Mesodermal cell (in vitro differentiated cells): ENCODE data around the gene IP6K2.

Experiments used
- H3K27ac ChIP-seq: 2 replicates; pipeline ENCODE4 v1.7.0; 2013; ENCODE audit warnings: mild to moderate bottlenecking, low read depth, low read length, moderate library complexity; ENCODE audit not compliant: severe bottlenecking
- H3K36me3 ChIP-seq: 2 replicates; pipeline ENCODE4 v1.7.1; 2013; ENCODE audit warnings: mild to moderate bottlenecking, low read length, moderate library complexity; ENCODE audit not compliant: control insufficient read depth, insufficient read depth
- H3K4me1 ChIP-seq: one replicate; pipeline ENCODE4 v1.7.1; 2013; ENCODE audit warnings: mild to moderate bottlenecking, low read length; ENCODE audit not compliant: insufficient read depth, control insufficient read depth, poor library complexity, severe bottlenecking
- H3K4me3 ChIP-seq: 2 replicates; pipeline ENCODE4 v1.7.0; 2013; ENCODE audit warnings: low read length, control low read depth, mild to moderate bottlenecking; ENCODE audit not compliant: insufficient read depth, poor library complexity, severe bottlenecking; ENCODE audit errors: extremely low read depth
- H3K9me3 ChIP-seq: 2 replicates; pipeline ENCODE4 v1.7.1; 2013; ENCODE audit warnings: mild to moderate bottlenecking, low read length, moderate library complexity; ENCODE audit not compliant: control insufficient read depth
- WGBS, 2 experiments: methylation state at CpG; one replicate each; pipeline ENCODE4 v1.1.5; 2013; ENCODE audit warnings: missing lambda C conversion rate in 2 of 2; ENCODE audit not compliant: insufficient coverage in 2 of 2; 5-methylcytosine and 5-hydroxymethylcytosine counted together

IP6K2 gene

DNA sequence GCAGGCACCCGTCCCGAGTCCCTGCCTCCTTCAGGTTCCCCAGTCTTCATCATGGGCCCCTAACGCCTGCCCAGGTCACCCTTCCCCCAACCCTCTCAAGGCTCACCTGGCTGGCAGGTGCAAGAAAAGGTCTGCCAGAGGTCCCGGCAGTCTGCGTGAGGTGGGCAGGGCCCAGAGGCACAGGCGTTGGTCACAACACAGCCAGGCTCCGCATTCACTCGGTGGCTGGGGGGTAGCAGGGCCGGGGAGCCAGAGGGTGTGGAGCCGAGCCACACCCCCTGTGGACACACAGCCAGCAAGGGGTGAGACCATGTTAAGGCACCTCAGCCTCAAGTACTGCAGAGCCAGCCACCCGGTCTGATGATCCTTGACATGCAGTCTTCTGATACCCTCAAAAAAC is 65.2 kb downstream of the IP6K2 start:
- Histone ChIP-seq H3K9me3 (no peaks in the 10 kb centered on the region), H3K27ac (no peak overlapping the region), H3K4me3 (no peak overlapping the region), H3K36me3 (peaks cover 33% of the 10 kb centered on the region), H3K4me1 (peaks cover 4% of the 10 kb centered on the region)
- 92 to 98% methylated on average over 6 to 11 of the region's 11 CpGs for WGBS, 2 experiments

DNA sequence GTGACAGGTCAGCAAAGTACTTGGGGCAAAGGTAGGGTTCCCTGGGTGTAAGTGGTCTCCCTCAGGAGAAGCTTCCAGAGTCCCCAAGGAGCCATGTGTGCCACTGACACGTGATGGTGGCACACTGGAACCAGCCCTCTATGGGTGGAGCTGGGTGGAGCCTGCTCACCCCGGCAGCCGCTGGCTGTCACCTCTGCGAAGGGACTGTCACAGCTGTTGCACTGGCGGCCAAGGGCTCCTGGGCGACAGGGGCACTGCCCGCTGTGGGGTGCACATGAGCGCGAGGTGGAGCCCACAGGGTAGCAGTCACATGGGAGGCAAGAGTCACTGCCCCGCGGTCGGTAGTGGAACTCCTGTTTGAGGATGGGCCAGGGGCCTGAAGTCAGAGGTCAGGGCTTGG is 66.3 kb downstream of the IP6K2 start:
- Histone ChIP-seq H3K4me1 (no peaks in the 10 kb centered on the region), H3K4me3 (no peak overlapping the region), H3K36me3 (peaks cover 41% of the 10 kb centered on the region), H3K27ac (no peak overlapping the region), H3K9me3 (no peaks in the 10 kb centered on the region)
- 90 to 91% methylated on average over 10 to 12 of the region's 12 CpGs for WGBS, 2 experiments

DNA sequence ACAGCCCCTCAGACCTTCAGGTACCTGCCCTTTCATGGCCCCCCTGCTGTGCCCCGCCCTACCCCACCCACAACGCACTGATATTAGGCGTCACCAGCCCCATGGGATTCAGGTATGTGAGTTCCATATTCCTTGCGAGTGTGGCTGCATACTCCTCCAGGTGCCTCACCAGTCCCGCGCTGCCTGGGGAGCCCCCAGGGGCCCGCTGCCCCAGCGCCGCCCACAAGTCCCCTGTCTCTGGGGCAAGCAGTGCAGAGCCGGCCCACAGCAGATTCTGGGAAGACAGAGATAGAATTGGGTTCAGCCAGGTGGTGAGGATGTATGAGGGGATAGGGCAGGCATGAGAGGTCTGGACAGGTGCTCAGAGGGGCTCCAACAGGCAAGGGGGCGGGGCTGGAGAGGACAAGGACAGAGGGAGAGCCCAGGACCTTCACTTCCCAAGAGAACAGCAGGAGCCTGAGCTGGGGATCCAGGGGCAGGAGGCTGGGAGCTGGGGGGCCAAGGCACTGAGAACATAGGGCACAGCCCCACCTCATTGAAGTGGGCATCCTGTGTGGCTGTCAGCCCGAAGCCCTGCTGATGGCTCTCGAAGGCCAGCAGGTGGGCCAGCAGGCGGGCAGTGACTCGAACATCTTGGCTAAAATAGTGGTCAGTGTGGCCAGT is 68.7 kb downstream of the IP6K2 start:
- 95% methylated on average over 12 to 13 of the region's 15 CpGs for WGBS, 2 experiments
- H3K36me3 ChIP-seq, result peaks cover 34% of the 10 kb centered on the region
- H3K4me3 ChIP-seq, result no peak overlapping the region
- no peak overlapping the region for H3K27ac ChIP-seq
- H3K4me1 ChIP-seq, result no peaks in the 10 kb centered on the region
- H3K9me3 ChIP-seq, result no peaks in the 10 kb centered on the region

DNA sequence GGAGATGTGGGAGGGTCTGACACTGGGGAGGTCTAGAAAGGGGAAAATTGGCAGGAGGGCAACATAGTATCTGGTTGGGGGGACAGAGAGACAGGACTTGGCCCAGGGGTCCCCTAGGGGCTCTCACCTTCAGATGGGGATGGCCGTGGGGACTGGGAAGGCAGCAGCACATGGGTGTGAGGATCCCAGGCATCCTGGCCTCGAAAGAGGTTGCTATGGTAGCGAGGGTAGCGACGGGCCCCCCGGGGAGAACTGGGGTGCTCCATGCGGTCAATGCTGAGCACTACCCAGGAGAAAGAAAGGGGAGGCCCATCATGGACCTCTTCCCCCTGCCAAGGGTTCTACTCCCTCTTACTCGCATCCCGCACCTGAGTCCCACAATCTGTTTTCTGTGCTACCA is 69.3 kb downstream of the IP6K2 start:
- Histone ChIP-seq H3K4me1 (no peaks in the 10 kb centered on the region), H3K9me3 (no peaks in the 10 kb centered on the region), H3K36me3 (peaks cover 28% of the 10 kb centered on the region), H3K27ac (no peak overlapping the region), H3K4me3 (no peak overlapping the region)
- WGBS, 2 experiments, result 91 to 99% methylated on average over 7 to 9 of the region's 9 CpGs

DNA sequence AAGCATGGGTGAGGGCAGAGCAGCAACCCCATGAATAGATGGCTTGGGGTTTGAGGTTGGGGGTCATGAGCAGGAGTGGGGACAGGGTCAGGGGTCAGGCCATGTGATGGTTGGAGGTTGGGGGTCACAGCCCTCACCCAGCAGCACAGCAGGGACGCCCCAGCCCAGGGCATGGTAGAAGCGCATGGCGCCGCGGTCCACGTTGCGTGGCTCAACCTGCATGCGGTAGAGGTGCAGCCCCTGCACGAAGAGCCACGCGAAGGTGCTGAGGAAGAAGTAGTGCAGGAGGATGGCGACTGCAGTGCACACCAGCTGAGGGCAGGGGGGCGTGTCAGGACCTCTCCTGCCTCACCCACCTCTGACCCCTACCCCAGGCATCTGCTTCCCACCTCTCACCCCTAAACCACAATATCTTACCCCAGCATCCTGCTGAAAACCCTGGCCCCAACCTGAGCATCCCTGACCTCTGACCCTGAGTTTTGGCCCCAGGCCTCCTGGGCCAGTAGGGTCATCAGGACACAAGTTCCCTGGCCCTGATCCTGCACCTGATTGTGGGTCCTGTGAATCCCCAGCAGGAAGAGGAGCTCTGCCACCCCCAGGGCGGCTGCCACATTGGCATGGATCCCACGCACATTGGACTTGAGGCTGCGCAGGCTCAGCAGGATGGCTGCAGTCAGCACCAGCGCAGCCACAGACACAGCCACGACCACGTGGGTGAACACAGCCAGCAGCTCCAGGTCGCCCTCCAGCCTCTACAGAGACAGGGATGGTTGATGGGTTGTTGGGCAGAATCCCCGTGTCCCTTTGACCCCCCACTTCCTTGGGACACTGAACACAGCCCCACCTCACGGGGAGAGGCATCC is 71.9 kb downstream of the IP6K2 start:
- 94 to 99% methylated on average over 14 to 15 of the region's 22 CpGs for WGBS, 2 experiments
- H3K4me1 ChIP-seq, result no peaks in the 10 kb centered on the region
- H3K36me3 ChIP-seq, result peaks cover 41% of the 10 kb centered on the region
- no peak overlapping the region for H3K4me3 ChIP-seq
- H3K9me3 ChIP-seq, result no peaks in the 10 kb centered on the region
- H3K27ac ChIP-seq, result no peak overlapping the region

DNA sequence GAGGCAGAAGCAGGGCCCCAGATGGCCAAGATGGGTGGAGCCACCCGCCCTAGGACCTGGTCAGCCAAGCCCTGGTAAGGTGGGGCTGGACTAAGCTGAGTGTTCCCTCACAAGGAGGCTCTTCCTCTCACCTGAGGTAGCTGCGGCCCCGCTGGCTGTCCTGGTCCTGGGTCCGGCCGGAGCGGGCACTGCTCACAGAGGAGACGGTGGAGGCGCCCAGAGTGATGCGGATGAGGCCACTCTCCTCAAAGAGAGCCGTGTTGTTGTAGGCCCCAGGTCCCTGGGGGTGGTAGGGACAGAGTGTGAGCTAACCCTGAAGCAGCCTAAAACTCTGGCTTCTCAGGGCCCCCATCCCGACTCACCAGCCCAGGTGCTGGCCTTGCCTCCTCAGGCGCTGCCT is 74.4 kb downstream of the IP6K2 start:
- 97 to 99% methylated on average over 9 to 12 of the region's 12 CpGs for WGBS, 2 experiments
- peaks cover 51% of the 10 kb centered on the region for H3K36me3 ChIP-seq
- H3K9me3 ChIP-seq, result no peaks in the 10 kb centered on the region
- H3K4me1 ChIP-seq, result peaks cover 2% of the 10 kb centered on the region
- no peak overlapping the region for H3K27ac ChIP-seq
- H3K4me3 ChIP-seq, result no peak overlapping the region

DNA sequence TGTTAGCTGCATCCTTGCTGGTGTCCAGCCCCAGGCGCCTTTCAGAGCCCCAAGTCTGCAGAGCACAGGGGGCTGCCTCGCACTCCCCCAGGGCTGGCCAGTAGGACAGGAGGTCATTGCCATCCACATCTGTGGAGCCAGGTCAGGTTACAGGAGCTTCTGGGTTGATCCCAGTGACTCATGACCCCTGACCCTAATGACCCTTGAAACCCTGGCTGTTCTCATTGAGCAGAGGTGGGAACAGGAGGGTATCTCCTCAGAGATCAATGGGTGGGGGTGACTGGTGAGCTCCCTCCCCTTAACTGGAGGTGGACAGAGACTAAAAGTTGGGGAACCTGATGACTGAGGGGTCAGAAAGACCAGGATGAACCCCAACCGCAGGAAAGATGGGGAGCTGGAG is 75.6 kb downstream of the IP6K2 start:
- H3K36me3 ChIP-seq, result peaks cover 53% of the 10 kb centered on the region
- H3K4me3 ChIP-seq, result no peak overlapping the region
- no peak overlapping the region for H3K27ac ChIP-seq
- peaks cover 13% of the 10 kb centered on the region for H3K4me1 ChIP-seq
- 92% methylated on average over 2 to 3 of the region's 3 CpGs for WGBS, 2 experiments
- no peaks in the 10 kb centered on the region for H3K9me3 ChIP-seq

DNA sequence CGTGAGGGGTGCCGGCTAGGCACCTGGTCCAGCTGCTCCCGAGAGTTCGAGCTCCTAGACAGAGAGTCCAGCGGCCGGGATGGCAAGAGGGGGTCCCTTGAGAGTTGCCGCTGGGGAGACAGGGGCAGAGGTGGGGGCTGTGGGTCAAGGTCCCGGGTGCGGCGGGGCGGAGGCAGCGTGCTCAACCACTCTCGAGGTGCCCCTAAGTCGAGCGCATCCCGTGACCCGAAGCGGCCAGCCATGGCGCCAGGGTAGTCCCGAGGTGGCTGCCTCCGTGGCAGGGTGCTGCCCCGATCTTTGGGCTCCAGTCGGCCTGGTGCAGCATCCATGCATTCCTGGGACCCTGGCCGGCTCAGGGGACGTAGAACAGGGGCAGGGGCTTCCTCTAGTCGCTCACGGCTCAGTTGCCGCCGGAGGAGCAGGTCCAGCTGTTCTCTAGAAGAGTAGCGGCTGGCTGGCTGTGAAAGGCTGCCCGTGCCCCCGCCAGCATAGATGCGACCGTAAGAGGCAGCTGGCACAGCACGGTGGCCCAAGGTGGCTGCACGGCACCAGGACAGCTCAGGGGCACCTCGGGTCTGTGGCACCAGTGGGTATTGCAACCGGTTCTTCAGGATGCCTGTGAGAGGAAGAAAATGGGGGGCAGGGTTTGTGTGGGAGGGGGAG is 76.9 kb downstream of the IP6K2 start:
- 96 to 97% methylated on average over 35 to 36 of the region's 38 CpGs for WGBS, 2 experiments
- Histone ChIP-seq H3K9me3 (no peaks in the 10 kb centered on the region), H3K27ac (no peak overlapping the region), H3K4me3 (no peak overlapping the region), H3K36me3 (peaks cover 42% of the 10 kb centered on the region), H3K4me1 (peaks cover 17% of the 10 kb centered on the region)
